Rectal smooth muscle tissue (tissue), 1 donor: ENCODE data around the gene CALML6.

Source experiments
- H3K27ac ChIP-seq: one replicate; pipeline ENCODE4 v1.7.0; 2013; ENCODE audit warnings: low read depth, low read length, inconsistent platforms
- H3K27me3 ChIP-seq: one replicate; pipeline ENCODE4 v1.7.0; 2013; ENCODE audit warnings: low read length; ENCODE audit not compliant: control insufficient read depth, insufficient read depth
- H3K36me3 ChIP-seq: one replicate; pipeline ENCODE4 v1.7.0; 2013; ENCODE audit warnings: low read length; ENCODE audit not compliant: control insufficient read depth, insufficient read depth
- H3K4me1 ChIP-seq: one replicate; pipeline ENCODE4 v1.7.0; 2013; ENCODE audit warnings: low read length; ENCODE audit not compliant: control insufficient read depth, insufficient read depth
- H3K4me3 ChIP-seq: one replicate; pipeline ENCODE4 v1.7.0; 2013; ENCODE audit warnings: low read length
- H3K9ac ChIP-seq: one replicate; pipeline ENCODE4 v1.7.0; 2013; ENCODE audit warnings: low read length

The CALML6 gene

GRCh38 chr1:1914971-1915692 lies at the start of gene CALML6:
Gene CALML6 (plus strand): TSS chr1:1915260. CDS start chr1:1915281, 21 bp downstream.
- Histone ChIP-seq H3K36me3 (no peaks in the 10 kb centered on the region), H3K27me3 (no peaks in the 10 kb centered on the region), H3K9ac (no peak within 1 kb of the TSS), H3K4me1 (peaks cover 9% of the 10 kb centered on the region), H3K4me3 (no peak within 1 kb of the TSS), H3K27ac (no peak within 1 kb of the TSS)

DNA sequence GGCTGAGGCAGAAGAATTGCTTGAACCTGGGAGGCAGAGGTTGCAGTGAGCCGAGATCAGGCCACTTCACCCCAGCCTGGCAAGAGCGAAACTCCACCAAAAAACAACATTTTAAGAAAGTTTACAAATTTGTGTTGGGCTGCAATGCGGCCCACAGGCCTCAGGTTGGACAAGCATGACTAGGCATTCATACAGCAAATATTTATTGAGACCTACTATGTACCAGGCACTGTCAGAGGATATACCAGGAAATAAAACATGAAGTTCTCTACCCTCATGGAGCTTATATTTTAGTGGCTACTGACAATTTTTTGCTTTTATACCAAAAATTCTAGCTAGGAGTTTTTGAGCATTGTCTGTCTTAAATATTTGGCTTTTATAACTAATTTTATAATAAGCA lies 47.9 kb upstream of the CALML6 start:
- peaks cover 11% of the 10 kb centered on the region for H3K4me1 ChIP-seq

GRCh38 chr1:1869469-1869868 lies 45.6 kb upstream of the CALML6 start:
- no peak overlapping the region for H3K4me3 ChIP-seq
- peaks cover 6% of the 10 kb centered on the region for H3K4me1 ChIP-seq
- H3K27ac ChIP-seq, result no peak overlapping the region
- H3K36me3 ChIP-seq, result peaks cover 6% of the 10 kb centered on the region
- no peaks in the 10 kb centered on the region for H3K27me3 ChIP-seq
- H3K9ac ChIP-seq, result no peak overlapping the region

More for the DNA sequence above, 47.9 kb upstream of the CALML6 start:
- no peaks in the 10 kb centered on the region for H3K36me3 ChIP-seq
- no peaks in the 10 kb centered on the region for H3K27me3 ChIP-seq
- H3K4me3 ChIP-seq, result no peak overlapping the region
- no peak overlapping the region for H3K9ac ChIP-seq
- no peak overlapping the region for H3K27ac ChIP-seq

DNA sequence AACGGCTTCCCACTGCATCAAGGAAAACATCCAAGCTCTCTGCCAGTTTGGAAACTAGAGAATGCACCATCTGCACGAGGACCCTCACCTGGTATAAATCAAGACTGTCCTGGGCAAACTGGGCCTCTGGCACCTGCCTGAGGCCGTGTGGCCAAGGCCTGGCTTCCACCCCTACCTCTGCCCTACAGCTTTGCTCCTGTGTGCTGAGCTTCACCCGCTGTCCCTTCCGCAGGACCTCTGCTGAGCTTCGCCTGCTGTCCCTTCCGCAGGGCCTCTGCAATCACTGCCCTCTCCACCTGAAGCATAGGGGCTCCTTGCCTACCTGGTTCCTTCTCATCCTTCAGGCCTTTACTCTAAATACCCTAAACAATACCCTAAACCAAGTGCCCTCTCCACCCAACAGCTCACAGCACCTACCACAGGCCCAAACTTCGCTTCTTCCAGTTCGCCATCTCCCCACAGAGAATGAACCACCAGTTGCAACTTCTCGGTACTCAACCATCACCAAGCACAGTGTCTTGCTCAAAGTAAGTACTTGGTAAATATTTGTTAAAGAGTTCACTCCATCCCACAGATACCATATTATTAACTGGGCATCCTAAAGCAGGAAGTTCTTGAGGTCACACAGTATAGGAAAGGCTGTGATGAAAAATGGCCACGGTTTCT lies 42.6 kb upstream of the CALML6 start:
- no peak overlapping the region for H3K4me3 ChIP-seq
- no peak overlapping the region for H3K9ac ChIP-seq
- peaks cover 8% of the 10 kb centered on the region for H3K36me3 ChIP-seq
- H3K4me1 ChIP-seq, result peaks cover 4% of the 10 kb centered on the region
- H3K27me3 ChIP-seq, result no peaks in the 10 kb centered on the region
- no peak overlapping the region for H3K27ac ChIP-seq

- peaks cover 8% of the 10 kb centered on the region for H3K36me3 ChIP-seq
- H3K27ac ChIP-seq, result no peak overlapping the region
- H3K4me1 ChIP-seq, result peaks cover 4% of the 10 kb centered on the region
- no peak overlapping the region for H3K4me3 ChIP-seq
- no peaks in the 10 kb centered on the region for H3K27me3 ChIP-seq
- peak overlapping the region; percentile 6 for H3K9ac ChIP-seq
Measured at GRCh38 chr1:1873186-1873585, 41.9 kb upstream of the CALML6 start.

DNA sequence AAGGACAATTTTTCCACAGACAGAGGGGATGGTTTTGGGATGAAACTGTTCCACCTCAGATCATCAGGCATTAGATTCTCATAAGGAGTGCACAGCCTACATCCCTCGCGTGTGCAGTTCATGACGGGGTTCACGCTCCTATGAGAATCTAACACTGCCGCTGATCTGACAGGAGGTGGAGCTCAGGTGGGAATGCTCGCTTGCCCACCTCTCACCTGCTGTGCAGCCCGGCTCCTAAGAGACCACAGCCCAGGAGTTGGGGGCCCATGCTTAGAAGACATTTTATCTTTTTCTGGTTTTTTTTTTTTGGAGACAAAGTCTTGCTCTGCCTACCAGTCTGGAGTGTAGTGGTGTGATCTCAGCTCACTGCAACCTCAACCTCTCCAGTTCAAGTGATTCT lies 40.2 kb upstream of the CALML6 start:
- Histone ChIP-seq H3K27ac (no peak overlapping the region), H3K9ac (no peak overlapping the region), H3K4me1 (peaks cover 4% of the 10 kb centered on the region), H3K27me3 (no peaks in the 10 kb centered on the region), H3K4me3 (no peak overlapping the region), H3K36me3 (peaks cover 8% of the 10 kb centered on the region)

DNA sequence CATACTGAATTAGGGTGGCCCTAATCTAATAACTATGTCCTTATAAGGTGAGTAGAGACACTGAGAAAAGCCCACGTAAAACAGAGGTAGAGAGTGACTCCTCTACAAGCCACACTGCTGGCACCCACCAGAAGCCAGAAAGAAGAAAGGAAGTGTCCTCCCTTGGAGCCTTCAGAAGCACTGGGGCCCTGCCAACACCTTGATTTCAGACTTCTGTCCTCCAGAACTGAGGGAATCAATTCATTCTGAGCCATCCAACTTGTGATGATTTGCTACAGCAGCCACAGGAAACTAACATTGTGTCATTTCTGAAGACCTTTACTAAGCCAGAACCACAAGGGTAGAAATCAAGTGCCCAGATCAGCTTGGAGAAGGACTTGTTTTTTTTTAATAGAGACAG lies 39.1 kb upstream of the CALML6 start:
- Histone ChIP-seq H3K36me3 (peaks cover 8% of the 10 kb centered on the region), H3K4me3 (no peak overlapping the region), H3K27me3 (no peaks in the 10 kb centered on the region), H3K27ac (no peak overlapping the region), H3K9ac (no peak overlapping the region), H3K4me1 (peaks cover 8% of the 10 kb centered on the region)

DNA sequence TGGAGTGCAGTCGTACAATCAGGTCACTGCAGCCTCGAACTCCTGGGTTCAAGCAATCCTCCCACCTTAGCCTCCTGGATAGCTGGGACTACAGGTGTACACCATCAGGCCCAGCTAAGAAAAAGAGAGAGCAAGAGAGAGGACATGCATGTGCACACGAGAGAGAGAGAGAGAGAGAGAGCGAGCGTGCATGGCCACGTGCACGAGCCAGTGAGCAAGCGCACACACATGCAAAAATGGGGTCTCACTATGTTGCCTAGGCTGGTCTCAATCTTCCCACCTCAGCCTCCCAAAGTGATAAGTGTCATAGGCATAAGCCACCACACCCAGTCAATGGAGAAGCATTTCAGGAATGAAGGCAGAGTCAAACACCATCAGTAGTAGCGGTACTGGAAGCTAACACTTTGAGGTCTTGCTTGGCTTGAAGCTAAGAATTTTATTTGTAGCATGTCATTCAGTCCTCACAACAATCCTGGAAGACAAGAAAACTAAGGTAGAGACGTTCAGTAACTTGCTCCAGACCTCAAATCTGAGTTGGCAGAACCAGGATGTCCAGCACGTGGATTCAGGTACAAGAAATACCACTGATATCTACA lies 38.6 kb upstream of the CALML6 start:
- Histone ChIP-seq H3K36me3 (peaks cover 8% of the 10 kb centered on the region), H3K4me1 (peaks cover 8% of the 10 kb centered on the region), H3K9ac (no peak overlapping the region), H3K27me3 (no peaks in the 10 kb centered on the region), H3K4me3 (no peak overlapping the region), H3K27ac (no peak overlapping the region)

DNA sequence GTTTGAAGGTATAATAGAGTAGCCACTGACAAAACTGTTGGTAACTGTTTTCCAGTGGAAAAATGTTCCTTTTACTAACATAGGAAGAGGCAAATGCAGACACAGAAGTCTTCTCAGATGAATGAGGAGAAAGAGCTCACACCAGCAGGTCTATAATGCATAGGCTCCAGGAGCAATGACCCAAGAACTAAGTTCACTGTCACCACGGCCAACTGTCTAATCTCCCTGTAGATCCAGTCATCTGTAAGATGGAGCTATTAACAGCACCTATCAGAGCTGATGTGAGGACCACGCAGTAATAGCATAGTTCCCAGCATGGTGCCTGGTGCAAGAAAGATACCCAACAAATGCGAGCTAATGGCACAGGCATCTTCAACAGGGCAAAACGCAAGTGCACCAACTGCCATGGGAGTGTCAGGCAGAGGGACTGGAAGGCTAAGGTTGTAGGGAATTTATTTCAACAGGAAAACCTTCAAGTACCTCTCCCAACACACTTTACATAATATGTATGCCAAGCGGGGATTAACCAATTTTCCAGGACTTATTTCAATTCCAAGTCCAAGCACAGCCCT lies 37.1 kb upstream of the CALML6 start:
- H3K9ac ChIP-seq, result no peak overlapping the region
- H3K36me3 ChIP-seq, result peaks cover 8% of the 10 kb centered on the region
- H3K4me1 ChIP-seq, result peaks cover 8% of the 10 kb centered on the region
- no peak overlapping the region for H3K27ac ChIP-seq
- no peaks in the 10 kb centered on the region for H3K27me3 ChIP-seq
- H3K4me3 ChIP-seq, result no peak overlapping the region

DNA sequence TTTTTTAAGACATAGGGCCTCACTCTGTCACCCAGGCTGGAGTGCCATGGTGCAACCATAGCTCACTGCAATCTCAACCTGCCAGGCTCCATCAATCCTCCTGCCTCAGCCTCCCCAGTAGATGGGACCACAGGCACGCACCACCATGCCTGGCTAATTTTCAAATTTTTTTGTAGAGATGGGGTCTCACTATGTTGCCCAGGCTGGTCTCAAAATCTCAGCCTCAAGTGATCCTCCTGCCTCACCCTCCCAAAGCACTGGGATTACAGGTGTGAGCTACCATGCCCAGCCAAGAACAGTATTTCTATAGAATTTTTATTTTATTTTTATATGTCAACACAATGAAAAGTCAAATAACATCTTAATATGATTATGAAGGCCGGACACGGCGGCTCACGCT lies 35.1 kb upstream of the CALML6 start:
- Histone ChIP-seq H3K27me3 (no peaks in the 10 kb centered on the region), H3K36me3 (peaks cover 2% of the 10 kb centered on the region), H3K4me1 (peaks cover 5% of the 10 kb centered on the region), H3K27ac (no peak overlapping the region), H3K4me3 (no peak overlapping the region), H3K9ac (no peak overlapping the region)

DNA sequence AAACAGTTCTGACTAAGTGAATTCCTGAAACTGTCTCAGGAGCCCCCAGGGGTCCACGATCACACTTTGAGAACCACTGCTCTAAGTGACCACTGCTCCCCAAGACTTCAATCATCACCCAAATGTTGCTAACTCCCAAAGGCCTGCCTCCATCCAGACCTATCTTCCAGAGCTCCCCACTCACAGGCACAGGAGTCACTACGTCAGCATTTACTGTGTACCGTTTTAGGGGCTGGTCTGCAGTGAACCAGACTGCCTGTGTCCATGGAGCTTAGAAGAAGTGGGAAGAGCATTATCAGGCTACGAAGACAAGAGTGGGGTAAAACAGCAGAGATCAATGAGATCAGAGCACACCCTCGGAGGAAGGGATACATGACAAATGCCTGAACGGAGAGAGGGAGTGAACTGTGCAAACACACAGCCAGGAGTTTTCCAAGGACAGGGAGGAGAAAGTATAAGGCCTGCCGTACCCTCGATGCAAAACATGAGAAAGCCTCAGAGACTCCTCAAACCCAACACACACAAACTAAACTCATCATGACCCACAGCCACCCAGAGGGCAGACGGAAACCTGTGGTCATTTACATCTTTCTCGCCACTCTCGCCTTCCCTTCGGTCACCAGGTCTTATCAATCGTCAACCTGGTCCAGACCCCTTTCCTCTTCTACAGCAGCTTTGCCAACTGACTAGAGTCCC lies 34.3 kb upstream of the CALML6 start:
- Histone ChIP-seq H3K4me1 (peaks cover 5% of the 10 kb centered on the region), H3K4me3 (peak overlapping the region; percentile 13), H3K27ac (no peak overlapping the region)

DNA sequence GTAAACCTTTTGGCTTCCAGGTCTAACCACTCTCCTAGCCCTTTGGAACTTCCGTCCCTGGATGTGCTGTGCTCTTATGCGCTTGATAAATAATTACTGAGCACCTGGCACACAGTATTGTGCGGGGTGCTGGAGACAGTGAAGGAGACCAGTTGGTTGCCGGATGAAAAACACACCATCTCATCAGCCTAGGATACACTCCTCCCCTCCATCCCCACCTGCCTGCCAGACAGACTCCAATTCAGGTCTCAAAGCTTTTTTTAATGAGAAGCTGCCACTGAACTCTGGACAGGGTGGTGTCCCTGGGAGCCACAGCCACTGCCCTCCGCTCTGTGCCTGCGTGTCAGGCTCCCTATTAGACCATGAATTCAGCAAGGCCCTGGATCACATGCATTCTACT lies 33.3 kb upstream of the CALML6 start:
- Histone ChIP-seq H3K4me1 (peaks cover 5% of the 10 kb centered on the region), H3K27ac (no peak overlapping the region)

More for the DNA sequence above, 34.3 kb upstream of the CALML6 start:
- peaks cover 2% of the 10 kb centered on the region for H3K36me3 ChIP-seq
- no peak overlapping the region for H3K9ac ChIP-seq
- H3K27me3 ChIP-seq, result no peaks in the 10 kb centered on the region

More for the DNA sequence above, 33.3 kb upstream of the CALML6 start:
- H3K9ac ChIP-seq, result no peak overlapping the region
- no peaks in the 10 kb centered on the region for H3K27me3 ChIP-seq
- H3K4me3 ChIP-seq, result peak overlapping the region; percentile 9
- H3K36me3 ChIP-seq, result no peaks in the 10 kb centered on the region
